Stimulated activated naive CD8-positive, alpha-beta T cell treated with anti-CD3 and anti-CD28 coated beads, Interleukin-15, Interleukin-2, amounts not matched to agents 100 ng/mL and 50 ng/mL, for 24 hours (primary cell): Measurements from ENCODE around the gene HOXA11.

ENCODE experiments used
- H3K27ac Mint-ChIP-seq: one replicate; pipeline ENCODE4 v1.8.0; 2021; ENCODE audit warnings: mild to moderate bottlenecking, mixed read lengths
- H3K27me3 Mint-ChIP-seq: one replicate; pipeline ENCODE4 v1.8.0; 2021; ENCODE audit warnings: mixed read lengths
- H3K36me3 Mint-ChIP-seq: one replicate; pipeline ENCODE4 v1.8.0; 2021; ENCODE audit warnings: low read depth, mixed read lengths
- H3K4me1 Mint-ChIP-seq: one replicate; pipeline ENCODE4 v1.8.0; 2021; ENCODE audit warnings: low read depth, mixed read lengths
- H3K4me3 Mint-ChIP-seq: one replicate; pipeline ENCODE4 v1.8.0; 2021; ENCODE audit warnings: mild to moderate bottlenecking, mixed read lengths
- H3K9me3 Mint-ChIP-seq: one replicate; pipeline ENCODE4 v1.8.0; 2021; ENCODE audit warnings: mixed read lengths

Gene HOXA11

GRCh38 chr7:27148756-27149641, 36.0 kb downstream of the HOXA11 start:
- no peaks in the 10 kb centered on the region for H3K36me3 Mint-ChIP-seq
- H3K27me3 Mint-ChIP-seq: peaks cover 76% of the 10 kb centered on the region
- H3K27ac Mint-ChIP-seq: no peak overlapping the region
- H3K9me3 Mint-ChIP-seq: no peaks in the 10 kb centered on the region
- peaks cover 21% of the 10 kb centered on the region for H3K4me1 Mint-ChIP-seq
- H3K4me3 Mint-ChIP-seq: no peak overlapping the region

DNA sequence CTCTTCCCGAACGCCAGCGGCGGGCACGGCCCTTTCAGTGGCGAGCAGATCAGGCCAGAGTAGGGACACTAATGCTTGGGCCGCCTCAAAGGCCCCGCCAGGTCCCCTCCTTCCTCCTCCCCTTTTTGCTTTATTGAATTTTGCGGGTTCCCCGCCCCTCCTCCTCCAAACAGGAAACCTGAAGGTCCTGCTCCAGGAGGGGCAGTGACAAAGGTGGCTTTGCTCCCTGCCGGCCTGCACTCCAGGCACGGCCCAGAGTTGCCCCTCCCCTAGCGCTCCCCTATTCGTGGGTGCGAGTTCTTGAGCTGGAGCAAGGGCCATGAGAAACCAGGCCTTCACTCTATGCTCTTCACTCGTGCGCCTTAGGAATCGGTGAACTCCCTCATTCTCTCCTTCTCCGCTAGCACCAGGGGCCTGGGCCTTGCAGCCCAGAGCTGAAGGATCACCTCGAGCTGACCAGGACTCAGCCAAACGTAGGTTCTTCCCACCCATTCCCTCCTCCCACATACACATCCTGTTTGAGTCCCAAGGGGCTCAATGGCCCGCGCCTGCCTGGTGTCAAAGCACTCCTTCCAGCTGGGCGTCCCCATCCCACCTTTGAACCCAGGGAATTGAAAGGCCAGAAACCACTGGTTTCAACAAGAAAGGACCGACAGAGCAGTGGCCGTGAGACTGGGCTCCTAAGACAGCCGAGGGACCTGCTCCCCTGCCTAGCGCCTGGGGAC, 36.8 kb downstream of the HOXA11 start:
- Mint-ChIP-seq H3K9me3 (no peaks in the 10 kb centered on the region), H3K27me3 (peaks cover 68% of the 10 kb centered on the region), H3K36me3 (no peaks in the 10 kb centered on the region), H3K4me3 (peak overlapping the region; percentile 66), H3K27ac (no peak overlapping the region), H3K4me1 (peaks cover 21% of the 10 kb centered on the region)

- H3K27ac Mint-ChIP-seq: no peak within 1 kb of the TSS
- peaks cover 67% of the 10 kb centered on the region for H3K27me3 Mint-ChIP-seq
- H3K4me1 Mint-ChIP-seq: peaks cover 21% of the 10 kb centered on the region
These were observed 37.6 kb downstream of the HOXA11 start, which contains the start of gene HOXA6 for GRCh38 chr7:27147199-27148030. Gene HOXA6, minus strand, starts transcription at chr7:27147774. Its CDS starts 25 bp downstream, at chr7:27147749.

GRCh38 chr7:27146491-27147198, 38.4 kb downstream of the HOXA11 start:
- H3K4me1 Mint-ChIP-seq: peaks cover 16% of the 10 kb centered on the region
- no peak overlapping the region for H3K4me3 Mint-ChIP-seq
- no peaks in the 10 kb centered on the region for H3K36me3 Mint-ChIP-seq
- H3K27me3 Mint-ChIP-seq: peaks cover 60% of the 10 kb centered on the region
- no peak overlapping the region for H3K27ac Mint-ChIP-seq
- no peaks in the 10 kb centered on the region for H3K9me3 Mint-ChIP-seq

More at GRCh38 chr7:27147199-27148030, 37.6 kb downstream of the HOXA11 start, which contains the start of gene HOXA6:
- Mint-ChIP-seq H3K9me3 (no peaks in the 10 kb centered on the region), H3K36me3 (no peaks in the 10 kb centered on the region), H3K4me3 (peak within 1 kb of the TSS; percentile 66)

GRCh38 chr7:27145914-27146412, 39.1 kb downstream of the HOXA11 start:
- Mint-ChIP-seq H3K9me3 (no peaks in the 10 kb centered on the region), H3K27me3 (peaks cover 53% of the 10 kb centered on the region), H3K36me3 (no peaks in the 10 kb centered on the region), H3K4me1 (peaks cover 9% of the 10 kb centered on the region), H3K4me3 (no peak overlapping the region), H3K27ac (no peak overlapping the region)

- Mint-ChIP-seq H3K4me1 (peaks cover 7% of the 10 kb centered on the region), H3K27me3 (peaks cover 48% of the 10 kb centered on the region), H3K9me3 (no peaks in the 10 kb centered on the region)
These were observed 39.7 kb downstream of the HOXA11 start for GRCh38 chr7:27145165-27145913.

DNA sequence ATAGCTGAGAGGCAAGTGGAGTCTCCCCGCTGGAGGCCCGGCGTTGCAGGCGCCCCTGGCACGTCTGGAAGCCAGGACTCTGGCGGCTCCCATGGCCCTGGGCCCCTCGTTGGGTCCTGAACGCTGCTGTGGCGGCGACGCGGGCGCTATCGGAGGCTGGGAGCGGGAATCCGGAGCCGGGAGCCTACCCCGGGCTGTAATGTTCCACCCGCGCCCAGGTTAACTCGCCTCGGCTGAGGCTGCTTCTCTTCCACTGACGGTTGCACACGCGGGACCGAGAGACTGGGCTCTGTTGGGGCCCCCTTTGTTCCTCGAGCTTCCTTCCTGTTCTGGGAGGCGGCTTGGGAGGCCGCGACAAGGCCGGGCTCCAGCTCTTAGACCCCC, 40.3 kb downstream of the HOXA11 start:
- Mint-ChIP-seq H3K27ac (no peak overlapping the region), H3K9me3 (no peaks in the 10 kb centered on the region), H3K27me3 (peaks cover 44% of the 10 kb centered on the region)

More at GRCh38 chr7:27145165-27145913, 39.7 kb downstream of the HOXA11 start:
- H3K4me3 Mint-ChIP-seq: no peak overlapping the region
- no peaks in the 10 kb centered on the region for H3K36me3 Mint-ChIP-seq
- H3K27ac Mint-ChIP-seq: no peak overlapping the region

DNA sequence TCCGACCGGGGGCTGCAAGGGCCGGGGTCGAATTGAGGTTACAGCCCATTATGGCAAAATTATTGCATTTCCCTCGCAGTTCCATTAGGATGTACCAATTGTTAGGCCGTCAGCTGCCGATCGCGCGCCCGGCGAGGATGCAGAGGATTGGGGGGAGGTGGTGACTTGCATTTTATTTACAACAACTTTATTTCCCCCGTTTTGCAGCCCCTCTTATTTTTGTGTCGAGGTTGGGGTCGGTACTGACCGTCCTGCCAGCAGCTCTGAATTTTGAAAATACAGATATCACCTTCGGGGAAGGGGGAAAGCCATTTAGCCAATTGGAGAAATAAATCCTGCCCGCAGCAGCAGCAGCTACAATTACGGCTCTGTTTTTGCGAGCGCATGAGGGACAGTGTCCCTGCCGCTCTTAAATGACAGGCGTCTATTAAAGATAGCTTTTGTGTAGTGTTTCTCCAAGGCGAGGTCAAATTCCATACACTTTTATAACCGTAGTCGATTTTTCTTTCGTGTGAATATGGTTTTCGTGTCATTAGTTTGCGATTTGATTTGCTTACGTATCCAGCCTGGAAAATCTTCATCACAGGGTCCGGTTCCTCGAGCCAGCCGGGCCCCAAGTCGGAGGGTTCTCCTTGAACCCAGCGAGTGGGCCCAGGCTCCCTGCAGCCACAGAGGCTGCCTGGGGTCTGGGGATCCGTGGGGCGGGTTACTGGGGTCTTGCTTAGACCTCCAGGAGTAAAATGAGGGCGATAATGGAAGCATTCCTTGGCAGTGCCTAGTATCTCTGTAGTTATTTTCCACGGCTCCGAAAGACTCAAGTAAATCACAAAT, 40.9 kb downstream of the HOXA11 start:
- Mint-ChIP-seq H3K27me3 (peaks cover 38% of the 10 kb centered on the region), H3K4me1 (peaks cover 7% of the 10 kb centered on the region), H3K36me3 (no peaks in the 10 kb centered on the region), H3K27ac (no peak overlapping the region), H3K4me3 (no peak overlapping the region), H3K9me3 (no peaks in the 10 kb centered on the region)

More for the DNA sequence above, 40.3 kb downstream of the HOXA11 start:
- peaks cover 7% of the 10 kb centered on the region for H3K4me1 Mint-ChIP-seq
- H3K36me3 Mint-ChIP-seq: no peaks in the 10 kb centered on the region
- H3K4me3 Mint-ChIP-seq: no peak overlapping the region

DNA sequence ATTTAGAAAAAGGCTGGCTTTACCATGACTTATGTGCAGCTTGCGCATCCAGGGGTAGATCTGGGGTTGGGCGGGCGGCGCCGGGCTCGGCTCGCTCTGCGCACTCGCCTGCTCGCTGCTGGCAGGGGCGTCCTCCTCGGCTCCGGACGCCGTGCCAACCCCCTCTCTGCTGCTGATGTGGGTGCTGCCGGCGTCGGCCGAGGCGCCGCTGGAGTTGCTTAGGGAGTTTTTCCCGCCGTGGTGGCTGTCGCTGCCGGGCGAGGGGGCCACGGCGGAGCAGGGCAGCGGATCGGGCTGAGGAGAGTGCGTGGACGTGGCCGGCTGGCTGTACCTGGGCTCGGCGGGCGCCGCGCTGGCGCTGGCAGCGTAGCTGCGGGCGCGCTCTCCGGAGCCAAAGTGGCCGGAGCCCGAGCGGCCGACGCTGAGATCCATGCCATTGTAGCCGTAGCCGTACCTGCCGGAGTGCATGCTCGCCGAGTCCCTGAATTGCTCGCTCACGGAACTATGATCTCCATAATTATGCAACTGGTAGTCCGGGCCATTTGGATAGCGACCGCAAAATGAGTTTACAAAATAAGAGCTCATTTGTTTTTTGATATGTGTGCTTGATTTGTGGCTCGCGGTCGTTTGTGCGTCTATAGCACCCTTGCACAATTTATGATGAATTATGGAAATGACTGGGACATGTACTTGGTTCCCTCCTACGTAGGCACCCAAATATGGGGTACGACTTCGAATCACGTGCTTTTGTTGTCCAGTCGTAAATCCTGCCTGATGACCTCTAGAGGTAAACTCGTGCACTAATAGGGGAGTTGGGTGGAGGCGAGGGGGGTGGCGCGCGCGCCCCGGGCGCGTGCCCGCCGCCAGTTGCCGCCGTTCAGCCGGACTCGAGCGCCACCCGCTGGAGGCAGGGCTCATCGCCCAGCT, 41.7 kb downstream of the HOXA11 start, which contains the start of gene HOXA5:
TSS of gene HOXA5 (minus strand) at position 659 of the 927 bp plus-strand sequence. CDS start at position 585, 74 bp downstream.
- H3K4me1 Mint-ChIP-seq: peaks cover 4% of the 10 kb centered on the region
- H3K9me3 Mint-ChIP-seq: no peaks in the 10 kb centered on the region
- H3K36me3 Mint-ChIP-seq: no peaks in the 10 kb centered on the region
- H3K27me3 Mint-ChIP-seq: peaks cover 39% of the 10 kb centered on the region
- H3K4me3 Mint-ChIP-seq: no peak within 1 kb of the TSS
- no peak within 1 kb of the TSS for H3K27ac Mint-ChIP-seq

- H3K4me3 Mint-ChIP-seq: no peak overlapping the region
These were observed 42.4 kb downstream of the HOXA11 start for GRCh38 chr7:27142580-27143022.

GRCh38 chr7:27141923-27142579, 43.0 kb downstream of the HOXA11 start:
- Mint-ChIP-seq H3K4me1 (no peaks in the 10 kb centered on the region), H3K4me3 (no peak overlapping the region), H3K27ac (no peak overlapping the region), H3K9me3 (no peaks in the 10 kb centered on the region), H3K36me3 (no peaks in the 10 kb centered on the region), H3K27me3 (peaks cover 43% of the 10 kb centered on the region)

More at GRCh38 chr7:27142580-27143022, 42.4 kb downstream of the HOXA11 start:
- H3K36me3 Mint-ChIP-seq: no peaks in the 10 kb centered on the region
- H3K27ac Mint-ChIP-seq: no peak overlapping the region
- H3K4me1 Mint-ChIP-seq: no peaks in the 10 kb centered on the region
- H3K27me3 Mint-ChIP-seq: peaks cover 42% of the 10 kb centered on the region
- no peaks in the 10 kb centered on the region for H3K9me3 Mint-ChIP-seq
